T-helper 9 cell (primary cell): Measurements from ENCODE around the gene C2CD4B.

Source experiments
- DNase-seq: peaks from one replicate; pipeline ENCODE4 v3.0.0-alpha.2; 2020

The C2CD4B gene

GRCh38 chr15:62115847-62116246, 49.2 kb downstream of the C2CD4B start:
- no peak for DNase-seq
